Right atrium auricular region (tissue), 2 donors: ENCODE data around the gene NRDC. TPM values are rescaled to one million over a fixed set of nuclear protein-coding genes. Genes with fewer than 3 reads are reported as not detected.

Source experiments
- DNase-seq: peaks from one replicate; pipeline ENCODE4 v3.0.0-alpha.2; 2019; ENCODE audit warnings: low spot score
- H3K27ac ChIP-seq, 2 donors: fragments of 200-600 bp; sonication (generic); 1 replicate in 1 of 2; 2 replicates in 1 of 2; pipeline ENCODE4 v1.5.1; 2016 to 2019
- H3K27me3 ChIP-seq, 2 donors: fragments of 200-600 bp; sonication (generic); one replicate each; pipeline versions ENCODE4 v1.5.1 to v1.6.0; 2017 to 2019
- H3K36me3 ChIP-seq: fragments of 200-600 bp; sonication (generic); one replicate; pipeline ENCODE4 v1.5.1; 2016
- H3K4me1 ChIP-seq, 2 donors: fragments of 200-600 bp; sonication (generic); one replicate each; pipeline versions ENCODE4 v1.5.1 to v1.6.0; 2017 to 2019
- H3K4me3 ChIP-seq, 2 donors: fragments of 200-600 bp; sonication (generic); 1 replicate in 1 of 2; 2 replicates in 1 of 2; pipeline ENCODE4 v1.5.1; 2017 to 2019; ENCODE audit warnings: mild to moderate bottlenecking in 1 of 2, moderate library complexity in 1 of 2
- H3K9me3 ChIP-seq, 2 donors: fragments of 200-600 bp; sonication (generic); one replicate each; pipeline ENCODE4 v1.5.1; 2019
- CTCF ChIP-seq, 2 donors: fragments of 200-600 bp; sonication (generic); IDR thresholded peaks; one replicate each; pipeline ENCODE4 v1.5.1; 2019; ENCODE audit warnings: antibody characterized with exemption in 2 of 2
- total RNA-seq, 2 donors: library from RNA; depleted of rRNA; stranded (reverse); fragments of >200 nt; gene quantifications; one replicate each; pipeline ENCODE4 v1.1.0, GENCODE V29; 2016

Gene NRDC
- total RNA-seq, 2 donors from 2014 or later = 67.5 to 74.6 TPM

GRCh38 chr1:51856745-51857144 lies 21.8 kb downstream of the NRDC start:
- Histone ChIP-seq H3K27me3 (no peaks in the 10 kb centered on the region), H3K4me3 (no peak overlapping the region), H3K9me3 (no peaks in the 10 kb centered on the region), H3K36me3 (no peaks in the 10 kb centered on the region), H3K27ac (no peak overlapping the region), H3K4me1 (no peaks in the 10 kb centered on the region)
- DNase-seq = no peak
- no peak for TF ChIP-seq CTCF (IDR thresholded peaks at IDR 0.05)

- H3K4me3 ChIP-seq = no peak overlapping the region
- no peak overlapping the region for H3K27ac ChIP-seq
- no peaks in the 10 kb centered on the region for H3K36me3 ChIP-seq
- H3K9me3 ChIP-seq = no peaks in the 10 kb centered on the region
- TF ChIP-seq CTCF (IDR thresholded peaks at IDR 0.05) = no peak
- DNase-seq = no peak
- H3K4me1 ChIP-seq = peaks cover 0 to 7% of the 10 kb centered on the region in 2 donors
- no peaks in the 10 kb centered on the region for H3K27me3 ChIP-seq
Observed at GRCh38 chr1:51855624-51856023, 22.9 kb downstream of the NRDC start.

GRCh38 chr1:51853360-51853759 lies 25.2 kb downstream of the NRDC start:
- Histone ChIP-seq H3K9me3 (no peaks in the 10 kb centered on the region), H3K36me3 (no peaks in the 10 kb centered on the region), H3K4me3 (no peak overlapping the region), H3K27ac (no peak overlapping the region), H3K4me1 (peaks cover 0 to 13% of the 10 kb centered on the region in 2 donors), H3K27me3 (no peaks in the 10 kb centered on the region)
- DNase-seq = no peak
- TF ChIP-seq CTCF (IDR thresholded peaks at IDR 0.05) = no peak

- no peak for TF ChIP-seq CTCF (IDR thresholded peaks at IDR 0.05)
- no peaks in the 10 kb centered on the region for H3K27me3 ChIP-seq
- no peaks in the 10 kb centered on the region for H3K36me3 ChIP-seq
- no peak overlapping the region for H3K4me3 ChIP-seq
- H3K4me1 ChIP-seq = peaks cover 0 to 13% of the 10 kb centered on the region in 2 donors
- no peak for DNase-seq
- no peaks in the 10 kb centered on the region for H3K9me3 ChIP-seq
- H3K27ac ChIP-seq = no peak overlapping the region
Observed at GRCh38 chr1:51851882-51852396, 26.6 kb downstream of the NRDC start.

GRCh38 chr1:51850420-51851223 lies 27.9 kb downstream of the NRDC start:
- no peaks in the 10 kb centered on the region for H3K27me3 ChIP-seq
- TF ChIP-seq CTCF (IDR thresholded peaks at IDR 0.05) = no peak
- no peak overlapping the region for H3K27ac ChIP-seq
- H3K4me1 ChIP-seq = peaks cover 0 to 13% of the 10 kb centered on the region in 2 donors
- H3K4me3 ChIP-seq = no peak overlapping the region
- no peak for DNase-seq
- no peaks in the 10 kb centered on the region for H3K36me3 ChIP-seq
- H3K9me3 ChIP-seq = no peaks in the 10 kb centered on the region
